ENCODE measurements around the gene TICRR. TPM values are rescaled to one million over a fixed set of nuclear protein-coding genes. Genes with fewer than 3 reads are reported as not detected.

TICRR gene
- total RNA-seq, 1 experiment from 2014 or later, result 45.2 TPM

GRCh38 chr15:89614164-89614563 lies 38.9 kb downstream of the TICRR start:
- Mint-ChIP-seq H3K27me3 (ENCODE audit: unreplicated experiment) (no peaks in the 10 kb centered on the region), H3K4me1 (ENCODE audit: low read depth, unreplicated experiment) (no peaks in the 10 kb centered on the region), H3K36me3 (ENCODE audit: insufficient read depth, unreplicated experiment) (peaks cover 69% of the 10 kb centered on the region), H3K27ac (ENCODE audit: unreplicated experiment) (no peak overlapping the region), H3K4me3 (ENCODE audit: low read depth, unreplicated experiment) (no peak overlapping the region), H3K9me3 (ENCODE audit: low read depth, unreplicated experiment) (no peaks in the 10 kb centered on the region)
- no peak for DNase-seq
- no TSS peak for BruUV-seq (replicated peaks)
- intact Hi-C loops (cut with micrococcal nuclease; ENCODE audit: unreplicated experiment), result no loop called here
- TF ChIP-seq CTCF (IDR thresholded peaks at IDR 0.05; ENCODE audit: unreplicated experiment), result no peak
- CTCF ChIA-PET, result no interaction called here

DNA sequence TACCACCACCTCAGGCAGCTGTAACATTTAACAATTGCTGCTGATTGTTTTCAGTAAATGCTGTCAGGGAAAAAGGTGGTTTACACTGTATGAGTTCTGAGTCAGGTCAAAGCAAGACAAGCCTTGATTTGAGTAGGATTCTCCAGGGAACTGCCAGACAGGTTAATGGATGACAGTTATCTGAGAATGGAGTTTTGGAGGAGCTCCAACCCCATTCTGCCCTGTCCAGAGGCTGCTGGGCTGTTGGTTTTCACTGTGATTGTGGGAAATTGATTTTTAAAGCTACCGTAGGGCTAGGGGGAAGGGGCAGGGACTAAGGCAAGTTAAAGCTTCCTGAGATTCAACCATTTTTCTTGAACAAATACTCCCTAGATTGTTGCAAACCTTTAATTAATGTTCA lies 39.9 kb downstream of the TICRR start:
- TF ChIP-seq CTCF (IDR thresholded peaks at IDR 0.05; ENCODE audit: unreplicated experiment), result no peak
- DNase-seq, result no peak
- no peak overlapping the region for H3K4me3 Mint-ChIP-seq (ENCODE audit: low read depth, unreplicated experiment)
- no peak overlapping the region for H3K27ac Mint-ChIP-seq (ENCODE audit: unreplicated experiment)
- H3K9me3 Mint-ChIP-seq (ENCODE audit: low read depth, unreplicated experiment), result no peaks in the 10 kb centered on the region
- CTCF ChIA-PET, result no interaction called here
- intact Hi-C loops (cut with micrococcal nuclease; ENCODE audit: unreplicated experiment), result no loop called here
- H3K27me3 Mint-ChIP-seq (ENCODE audit: unreplicated experiment), result no peaks in the 10 kb centered on the region
- BruUV-seq (replicated peaks), result no TSS peak
- no peaks in the 10 kb centered on the region for H3K4me1 Mint-ChIP-seq (ENCODE audit: low read depth, unreplicated experiment)
- H3K36me3 Mint-ChIP-seq (ENCODE audit: insufficient read depth, unreplicated experiment), result peaks cover 63% of the 10 kb centered on the region

DNA sequence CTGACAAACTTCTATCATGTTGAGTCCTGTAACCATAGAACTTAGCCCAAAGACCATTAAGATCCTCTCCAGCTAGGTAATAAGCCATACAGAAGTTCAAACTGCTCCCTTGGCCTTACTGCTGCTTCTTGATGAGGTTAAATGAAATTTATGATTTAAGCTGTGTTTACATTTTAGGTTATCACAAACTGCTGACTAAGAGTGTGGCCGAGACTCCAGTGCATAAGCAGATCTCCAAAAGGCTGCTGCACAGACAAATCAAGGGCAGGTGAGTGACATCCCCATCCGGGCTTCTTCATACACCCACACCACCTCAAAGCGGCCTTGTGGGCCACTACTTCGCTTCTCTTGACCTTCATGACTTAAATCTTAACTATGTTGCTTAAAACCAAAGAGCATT lies 41.0 kb downstream of the TICRR start:
- H3K4me3 Mint-ChIP-seq (ENCODE audit: low read depth, unreplicated experiment), result no peak overlapping the region
- no peak for DNase-seq
- intact Hi-C loops (cut with micrococcal nuclease; ENCODE audit: unreplicated experiment), result no loop called here
- no peak overlapping the region for H3K27ac Mint-ChIP-seq (ENCODE audit: unreplicated experiment)
- H3K9me3 Mint-ChIP-seq (ENCODE audit: low read depth, unreplicated experiment), result no peaks in the 10 kb centered on the region
- H3K27me3 Mint-ChIP-seq (ENCODE audit: unreplicated experiment), result no peaks in the 10 kb centered on the region
- H3K36me3 Mint-ChIP-seq (ENCODE audit: insufficient read depth, unreplicated experiment), result peaks cover 60% of the 10 kb centered on the region
- H3K4me1 Mint-ChIP-seq (ENCODE audit: low read depth, unreplicated experiment), result no peaks in the 10 kb centered on the region
- CTCF ChIA-PET, result no interaction called here
- TF ChIP-seq CTCF (IDR thresholded peaks at IDR 0.05; ENCODE audit: unreplicated experiment), result no peak
- BruUV-seq (replicated peaks), result no TSS peak

DNA sequence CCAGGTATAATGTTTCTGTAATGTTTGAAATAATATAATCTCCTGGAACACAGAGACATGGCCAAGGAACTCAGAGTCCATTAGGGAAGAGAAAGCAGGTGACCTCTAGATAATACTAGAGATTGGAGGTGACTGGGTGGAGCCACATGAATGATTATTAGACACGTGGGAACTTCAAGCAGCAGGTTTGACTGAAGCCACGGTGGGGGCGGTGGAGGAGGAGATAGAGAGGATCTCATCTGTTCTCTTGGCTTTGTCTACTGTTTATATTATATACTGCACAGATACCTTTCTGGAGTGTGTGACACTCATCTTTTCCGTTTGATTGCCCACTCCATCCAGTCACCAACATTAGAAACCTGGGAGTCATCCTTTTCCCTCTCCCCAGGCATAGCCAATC lies 46.3 kb downstream of the TICRR start:
- DNase-seq, result no peak
- no peak overlapping the region for H3K27ac Mint-ChIP-seq (ENCODE audit: unreplicated experiment)
- no peaks in the 10 kb centered on the region for H3K9me3 Mint-ChIP-seq (ENCODE audit: low read depth, unreplicated experiment)
- intact Hi-C loops (cut with micrococcal nuclease; ENCODE audit: unreplicated experiment), result no loop called here
- H3K36me3 Mint-ChIP-seq (ENCODE audit: insufficient read depth, unreplicated experiment), result peaks cover 70% of the 10 kb centered on the region
- BruUV-seq (replicated peaks), result no TSS peak
- no peaks in the 10 kb centered on the region for H3K27me3 Mint-ChIP-seq (ENCODE audit: unreplicated experiment)
- H3K4me3 Mint-ChIP-seq (ENCODE audit: low read depth, unreplicated experiment), result no peak overlapping the region
- no peaks in the 10 kb centered on the region for H3K4me1 Mint-ChIP-seq (ENCODE audit: low read depth, unreplicated experiment)
- TF ChIP-seq CTCF (IDR thresholded peaks at IDR 0.05; ENCODE audit: unreplicated experiment), result no peak
- CTCF ChIA-PET, result no interaction called here

DNA sequence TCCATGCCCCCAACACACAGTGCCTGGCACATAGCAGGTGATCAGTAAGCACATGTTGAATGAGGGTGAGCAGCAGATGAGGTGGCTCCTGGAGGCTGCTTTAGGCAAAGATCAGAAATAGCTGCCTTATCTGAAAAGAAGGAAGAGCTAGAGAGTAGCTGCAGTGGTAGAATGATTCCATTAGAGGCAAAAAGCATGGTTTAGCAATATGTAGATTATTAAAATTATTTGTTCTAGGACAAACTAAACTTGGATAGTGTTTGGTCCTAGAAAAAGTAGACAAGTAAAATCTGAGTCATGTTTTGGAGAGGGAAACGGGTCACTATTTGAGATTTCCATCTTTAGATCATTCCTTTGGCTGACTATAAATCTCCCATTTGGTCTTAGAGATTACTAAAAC lies 47.9 kb downstream of the TICRR start:
- Mint-ChIP-seq H3K27ac (ENCODE audit: unreplicated experiment) (no peak overlapping the region), H3K36me3 (ENCODE audit: insufficient read depth, unreplicated experiment) (peaks cover 66% of the 10 kb centered on the region), H3K4me1 (ENCODE audit: low read depth, unreplicated experiment) (no peaks in the 10 kb centered on the region), H3K9me3 (ENCODE audit: low read depth, unreplicated experiment) (no peaks in the 10 kb centered on the region), H3K4me3 (ENCODE audit: low read depth, unreplicated experiment) (no peak overlapping the region), H3K27me3 (ENCODE audit: unreplicated experiment) (no peaks in the 10 kb centered on the region)
- no peak for DNase-seq
- no peak for TF ChIP-seq CTCF (IDR thresholded peaks at IDR 0.05; ENCODE audit: unreplicated experiment)
- CTCF ChIA-PET, result no interaction called here
- intact Hi-C loops (cut with micrococcal nuclease; ENCODE audit: unreplicated experiment), result no loop called here
- no TSS peak for BruUV-seq (replicated peaks)
